Stimulated activated CD4-positive, alpha-beta T cell treated with anti-CD3 and anti-CD28 coated beads, Interleukin-2, amount 100 ng/mL, for 4 hours (primary cell): ENCODE measurements around the gene MAPKAPK2.

Source experiments
- DNase-seq: peaks from one replicate; pipeline ENCODE4 v3.0.0-alpha.2; 2020; ENCODE audit warnings: low read depth

MAPKAPK2 gene

GRCh38 chr1:206722751-206723461 lies 38.2 kb downstream of the MAPKAPK2 start:
- no peak for DNase-seq

GRCh38 chr1:206723462-206723804 lies 38.7 kb downstream of the MAPKAPK2 start:
- no peak for DNase-seq

GRCh38 chr1:206723805-206724472 lies 39.2 kb downstream of the MAPKAPK2 start:
- no peak for DNase-seq

GRCh38 chr1:206725109-206725963 lies 40.6 kb downstream of the MAPKAPK2 start:
- peak; percentile 44 for DNase-seq

GRCh38 chr1:206727981-206728696 lies 43.4 kb downstream of the MAPKAPK2 start:
- DNase-seq, result no peak

GRCh38 chr1:206728697-206728987 lies 43.9 kb downstream of the MAPKAPK2 start:
- no peak for DNase-seq

- no peak for DNase-seq
Observed at GRCh38 chr1:206729050-206729449, 44.3 kb downstream of the MAPKAPK2 start.

GRCh38 chr1:206729507-206729906 lies 44.8 kb downstream of the MAPKAPK2 start:
- DNase-seq, result no peak

- no peak for DNase-seq
Observed at GRCh38 chr1:206732508-206732907, 47.8 kb downstream of the MAPKAPK2 start.

- no peak for DNase-seq
Observed at GRCh38 chr1:206732992-206733391, 48.3 kb downstream of the MAPKAPK2 start.

- DNase-seq, result peak; percentile 71
Observed at GRCh38 chr1:206734499-206735142, 49.9 kb downstream of the MAPKAPK2 start.

GRCh38 chr1:206735553-206736031 lies 50.9 kb downstream of the MAPKAPK2 start:
- no peak for DNase-seq

GRCh38 chr1:206736878-206737728 lies 52.4 kb downstream of the MAPKAPK2 start:
- DNase-seq, result peak; percentile 61

- no peak for DNase-seq
Observed at GRCh38 chr1:206737729-206738201, 53.1 kb downstream of the MAPKAPK2 start.

GRCh38 chr1:206738370-206739366 lies 54.0 kb downstream of the MAPKAPK2 start:
- DNase-seq, result no peak

- no peak for DNase-seq
Observed at GRCh38 chr1:206739411-206740076, 54.8 kb downstream of the MAPKAPK2 start.

GRCh38 chr1:206741142-206741701 lies 56.5 kb downstream of the MAPKAPK2 start:
- no peak for DNase-seq

GRCh38 chr1:206742719-206743383 lies 58.1 kb downstream of the MAPKAPK2 start:
- DNase-seq, result no peak
